Ovary (tissue), 9 donors: ENCODE results near the gene FBXW7. TPM values are rescaled to one million over a fixed set of nuclear protein-coding genes. Genes with fewer than 3 reads are reported as not detected.

ENCODE experiments used
- DNase-seq, 5 donors: peaks; one replicate each; pipeline ENCODE4 v3.0.0-alpha.2; 2019 to 2020
- H3K27ac ChIP-seq, 2 donors: fragments of 200-600 bp; one replicate each; pipeline versions ENCODE4 v1.5.1 to v1.8.0; 2019 to 2022
- H3K27me3 ChIP-seq: fragments of 200-600 bp; one replicate; pipeline ENCODE4 v1.8.0; 2022
- H3K36me3 ChIP-seq: fragments of 200-600 bp; sonication (generic); one replicate; pipeline ENCODE4 v1.5.1; 2019
- H3K4me1 ChIP-seq: one replicate; pipeline ENCODE4 v1.8.1; 2013; ENCODE audit warnings: mild to moderate bottlenecking, moderate library complexity; ENCODE audit not compliant: insufficient read depth
- H3K4me3 ChIP-seq: fragments of 200-600 bp; sonication (generic); one replicate; pipeline ENCODE4 v1.5.1; 2017
- H3K9me3 ChIP-seq, 2 donors: fragments of 200-600 bp in 1 of 2; sonication (generic) in 1 of 2; one replicate each; pipeline versions ENCODE4 v1.5.1 to v1.8.1; 2013 to 2019; ENCODE audit warnings: mild to moderate bottlenecking in 1 of 2, moderate library complexity in 1 of 2
- CTCF ChIP-seq, 3 donors: fragments of 450-650 bp in 2 of 3; fragments of 200-600 bp in 1 of 3; IDR thresholded peaks; one replicate each; pipeline versions ENCODE4 v1.5.1 to v1.8.0; 2016 to 2022; ENCODE audit warnings: antibody characterized with exemption in 3 of 3, mild to moderate bottlenecking in 1 of 3
- EP300 ChIP-seq: sonication (generic); formaldehyde crosslinking; IDR thresholded peaks from one replicate; pipeline ENCODE4 v1.6.1; 2017; ENCODE audit warnings: antibody characterized with exemption
- POLR2A ChIP-seq: fragments of 450-650 bp; IDR thresholded peaks from one replicate; pipeline ENCODE4 v1.6.1; 2017; ENCODE audit warnings: antibody characterized with exemption, mild to moderate bottlenecking, moderate library complexity
- WGBS, 3 donors: extraction: QIAGEN DNeasy Blood & Tissue Kit in 1 of 3; methylation state at CpG; one replicate each; pipeline versions ENCODE4 v1.1.5 to v1.1.7; 2013 to 2017; 5-methylcytosine and 5-hydroxymethylcytosine counted together
- intact Hi-C, 4 donors: fragments of 100-400 bp; cut with DNase I; formaldehyde crosslinking; loops; one replicate each; pipeline versions ENCODE4 v1.11.0 to v1.15.1; 2022 to 2023
- polyA plus RNA-seq, 2 donors: library from polyadenylated mRNA; stranded (reverse); fragments of 200-250 nt in 1 of 2; fragments of 350-450 nt in 1 of 2; fragmentation: Illumina TruSeq in 1 of 2; extraction: RNeasy Lipid Tissue Mini Kit (QIAGEN cat#74804) in 1 of 2; gene quantifications; one replicate each; pipeline ENCODE4 v1.2.3, GENCODE V29; 2013 to 2014
- total RNA-seq, 7 donors: library from RNA; depleted of rRNA in 2 of 7; stranded (reverse); fragments of >200 nt in 2 of 7; fragmentation: NEBNext Ultra II Directional in 3 of 7; extraction: Animal tissue kit (Norgen Biotek cat#: 25700) in 3 of 7; gene quantifications; one replicate each; pipeline versions ENCODE4 v1.1.0 to v1.2.4, GENCODE V29; 2016 to 2023
- donor health status: DM: no; HTN: no; CAD: no; lungs with moderate emphysema.
- donor health status: DM: no; HTN: no; CAD: no.
- donor health status: Bipolar disorder and iron deficiency.
- donor health status: DM: yes; HTN: yes; CAD: no.
- donor health status: DM: no; HTN: no; CAD: no.
- donor health status: DM: yes; HTN: yes; CAD: no.

FBXW7 gene
- total and polyA plus RNA-seq, 9 donors = 9.1 to 66.8 (median 42.9) TPM

GRCh38 chr4:152530600-152530999 is 5.3 kb downstream of the FBXW7 start:
- H3K4me1 ChIP-seq = peaks cover 1% of the 10 kb centered on the region
- intact Hi-C loops = no loop called here
- no peaks in the 10 kb centered on the region for H3K36me3 ChIP-seq
- 88 to 94% (median 89%) methylated on average over 2 of the region's 2 CpGs for WGBS, 3 donors
- H3K27ac ChIP-seq = no peak overlapping the region
- TF ChIP-seq POLR2A (no peak), CTCF (IDR thresholded peaks at IDR 0.05) (no peak), EP300 (no peak)
- no peak overlapping the region for H3K4me3 ChIP-seq
- no peak for DNase-seq
- no peaks in the 10 kb centered on the region for H3K9me3 ChIP-seq
- no peaks in the 10 kb centered on the region for H3K27me3 ChIP-seq

GRCh38 chr4:152529880-152530279 is 6.0 kb downstream of the FBXW7 start:
- Histone ChIP-seq H3K36me3 (no peaks in the 10 kb centered on the region), H3K27ac (no peak overlapping the region), H3K9me3 (no peaks in the 10 kb centered on the region), H3K27me3 (no peaks in the 10 kb centered on the region), H3K4me1 (peaks cover 1% of the 10 kb centered on the region), H3K4me3 (no peak overlapping the region)
- 91 to 94% (median 91%) methylated on average over 8 of the region's 8 CpGs for WGBS, 3 donors
- intact Hi-C loops = no loop called here
- DNase-seq = no peak
- TF ChIP-seq CTCF (IDR thresholded peaks at IDR 0.05) (no peak), EP300 (no peak), POLR2A (no peak)

- H3K27me3 ChIP-seq = no peaks in the 10 kb centered on the region
- no peak overlapping the region for H3K4me3 ChIP-seq
- 86 to 88% (median 87%) methylated on average over 2 of the region's 2 CpGs for WGBS, 3 donors
- no peak for DNase-seq
- peaks cover 1% of the 10 kb centered on the region for H3K4me1 ChIP-seq
- H3K27ac ChIP-seq = no peak overlapping the region
- intact Hi-C loops = no loop called here
- no peaks in the 10 kb centered on the region for H3K36me3 ChIP-seq
- no peaks in the 10 kb centered on the region for H3K9me3 ChIP-seq
- TF ChIP-seq POLR2A (no peak), EP300 (no peak)
Measured at GRCh38 chr4:152528060-152528459, 7.8 kb downstream of the FBXW7 start.

GRCh38 chr4:152525878-152526277 is 10.0 kb downstream of the FBXW7 start:
- no peak for TF ChIP-seq EP300
- TF ChIP-seq CTCF (IDR thresholded peaks at IDR 0.05) = no peak
- TF ChIP-seq POLR2A = no peak
- Histone ChIP-seq H3K27ac (no peak overlapping the region), H3K4me3 (no peak overlapping the region), H3K27me3 (no peaks in the 10 kb centered on the region), H3K9me3 (no peaks in the 10 kb centered on the region), H3K36me3 (no peaks in the 10 kb centered on the region), H3K4me1 (no peaks in the 10 kb centered on the region)
- intact Hi-C loops = no loop called here
- WGBS, 3 donors = 88 to 91% (median 88%) methylated on average over 4 of the region's 4 CpGs
- DNase-seq = no peak

- Histone ChIP-seq H3K27ac (no peak overlapping the region), H3K27me3 (no peaks in the 10 kb centered on the region), H3K4me1 (no peaks in the 10 kb centered on the region), H3K36me3 (no peaks in the 10 kb centered on the region), H3K4me3 (no peak overlapping the region), H3K9me3 (no peaks in the 10 kb centered on the region)
- no peak for DNase-seq
- TF ChIP-seq CTCF (IDR thresholded peaks at IDR 0.05) (no peak), POLR2A (no peak), EP300 (no peak)
- intact Hi-C loops = no loop called here
- WGBS, 3 donors = 90 to 94% (median 92%) methylated on average over 3 of the region's 3 CpGs
Measured at GRCh38 chr4:152524427-152524826, 11.5 kb downstream of the FBXW7 start.
